Stomach (tissue), 4 donors: ENCODE data around the gene CETN3.

Source experiments
- EP300 ChIP-seq: sonication (generic); formaldehyde crosslinking; IDR thresholded peaks from one replicate; pipeline ENCODE4 v1.6.1; 2017; ENCODE audit warnings: antibody characterized with exemption
- POLR2AphosphoS5 ChIP-seq, 3 donors: sonication (generic); formaldehyde crosslinking; IDR thresholded peaks; one replicate each; pipeline ENCODE4 v1.6.1; 2016; ENCODE audit warnings: antibody characterized with exemption in 3 of 3
- TF ChIP-seq, protein P1 (sequence below), 7 experiments: fragments of 450-650 bp in 4 of 7; fragments of 200-600 bp in 3 of 7; sonication (generic) in 3 of 7; IDR thresholded peaks; one replicate each; pipeline ENCODE4 v1.5.1; 2016 to 2019; ENCODE audit warnings: antibody characterized with exemption in 7 of 7, control low read depth in 2 of 7, mild to moderate bottlenecking in 1 of 7

DNA sequence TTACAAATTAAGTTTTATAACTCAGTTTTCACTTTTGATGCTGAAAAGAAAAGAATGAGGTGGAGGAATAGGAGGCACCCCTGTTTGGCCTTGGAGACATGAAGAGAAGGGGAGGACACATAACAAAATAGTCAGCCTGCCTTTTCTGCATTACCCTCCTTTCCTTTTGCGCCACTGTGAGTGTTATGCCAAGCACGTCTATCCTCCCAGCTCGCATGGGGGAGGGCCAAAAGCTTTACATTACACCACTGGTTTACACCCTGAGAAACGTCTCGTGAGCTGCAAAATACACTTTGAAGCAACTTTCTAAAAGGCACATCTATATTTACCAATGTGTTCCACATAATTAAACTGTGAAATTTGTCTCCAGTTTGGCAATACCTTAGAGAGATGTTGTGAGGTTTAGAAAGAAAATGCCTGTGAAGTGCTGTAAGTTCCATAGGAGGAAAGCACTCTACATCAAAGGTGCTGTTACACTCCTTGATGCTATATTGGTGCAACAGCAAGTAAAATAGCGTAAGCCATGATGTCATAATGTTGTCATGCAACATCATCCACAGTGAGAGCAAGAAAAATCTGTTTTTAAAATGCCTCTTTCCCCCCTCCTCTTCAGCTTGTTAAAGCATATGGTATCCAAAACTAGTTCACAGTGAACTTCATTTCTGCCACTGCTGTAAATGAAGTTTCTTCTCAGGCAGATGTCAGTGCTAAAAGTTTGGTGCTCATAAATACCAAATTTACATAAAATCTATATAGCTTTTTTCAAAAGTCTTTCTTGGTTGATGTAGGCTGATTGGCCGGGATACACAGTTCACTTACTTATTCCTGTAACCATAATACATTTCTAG lies 50.3 kb downstream of the CETN3 start:
- no peak for TF ChIP-seq EP300
- TF ChIP-seq, protein P1, sequence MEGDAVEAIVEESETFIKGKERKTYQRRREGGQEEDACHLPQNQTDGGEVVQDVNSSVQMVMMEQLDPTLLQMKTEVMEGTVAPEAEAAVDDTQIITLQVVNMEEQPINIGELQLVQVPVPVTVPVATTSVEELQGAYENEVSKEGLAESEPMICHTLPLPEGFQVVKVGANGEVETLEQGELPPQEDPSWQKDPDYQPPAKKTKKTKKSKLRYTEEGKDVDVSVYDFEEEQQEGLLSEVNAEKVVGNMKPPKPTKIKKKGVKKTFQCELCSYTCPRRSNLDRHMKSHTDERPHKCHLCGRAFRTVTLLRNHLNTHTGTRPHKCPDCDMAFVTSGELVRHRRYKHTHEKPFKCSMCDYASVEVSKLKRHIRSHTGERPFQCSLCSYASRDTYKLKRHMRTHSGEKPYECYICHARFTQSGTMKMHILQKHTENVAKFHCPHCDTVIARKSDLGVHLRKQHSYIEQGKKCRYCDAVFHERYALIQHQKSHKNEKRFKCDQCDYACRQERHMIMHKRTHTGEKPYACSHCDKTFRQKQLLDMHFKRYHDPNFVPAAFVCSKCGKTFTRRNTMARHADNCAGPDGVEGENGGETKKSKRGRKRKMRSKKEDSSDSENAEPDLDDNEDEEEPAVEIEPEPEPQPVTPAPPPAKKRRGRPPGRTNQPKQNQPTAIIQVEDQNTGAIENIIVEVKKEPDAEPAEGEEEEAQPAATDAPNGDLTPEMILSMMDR (IDR thresholded peaks at IDR 0.05): no peak
- TF ChIP-seq POLR2AphosphoS5 (IDR thresholded peaks at IDR 0.05): no peak
